SK-N-SH (cell line): ENCODE measurements around the gene KLHL35. TPM values are rescaled to one million over a fixed set of nuclear protein-coding genes. Genes with fewer than 3 reads are reported as not detected.
A peak's percentile ranks its signal among the peaks of the same experiment; 100 is the strongest.

ENCODE experiments used
- CTCF ChIA-PET: fragments of 300-600, 350-600 bp; formaldehyde crosslinking; extraction: SDS; loops from one replicate; lab custom pipeline; 2021; lab: Yijun Ruan, JAX
- POLR2A ChIA-PET: fragments of 350-600 bp; sonication (Branson Sonifier 250); formaldehyde crosslinking; extraction: SDS; loops from one replicate; lab custom pipeline; 2020; ENCODE audit warnings: antibody characterized with exemption, inconsistent platforms; lab: Yijun Ruan, JAX
- DNase-seq: peaks from one replicate; pipeline ENCODE4 v3.0.0; 2012
- H2AFZ ChIP-seq: fragments of 200-600 bp; sonication (generic); 2 replicates; pipeline ENCODE4 v1.8.1; 2016; ENCODE audit warnings: antibody characterized with exemption, mild to moderate bottlenecking, low read depth
- H3F3A ChIP-seq: fragments of 200-600 bp; sonication (generic); replicated peaks from 2 replicates; pipeline ENCODE3; 2016; ENCODE audit warnings: antibody characterized with exemption, mild to moderate bottlenecking; ENCODE audit not compliant: insufficient read depth
- H3K27ac ChIP-seq, 2 experiments: fragments of 200-500 bp in 1 of 2; fragments of 200-600 bp in 1 of 2; sonication (Bioruptor generic) in 1 of 2; sonication (generic), shearing (Covaris generic) in 1 of 2; 2 replicates each; pipeline versions ENCODE4 v1.5.1 to v1.6.1; 2014 to 2016; ENCODE audit warnings: low read depth in 2 of 2, inconsistent platforms in 1 of 2, low read length in 1 of 2, mild to moderate bottlenecking in 1 of 2, mixed read lengths in 1 of 2
- H3K27me3 ChIP-seq: fragments of 200-600 bp; sonication (generic), shearing (Covaris generic); 2 replicates; pipeline ENCODE4 v1.6.1; 2016; ENCODE audit warnings: mixed run types; ENCODE audit not compliant: insufficient read depth
- H3K36me3 ChIP-seq, 2 experiments: fragments of 200-500 bp in 1 of 2; fragments of 200-600 bp in 1 of 2; sonication (Bioruptor generic) in 1 of 2; sonication (generic) in 1 of 2; replicated peaks in 1 of 2; 2 replicates each; pipeline versions ENCODE3 to v1.5.1; 2014 to 2016; ENCODE audit warnings: low read length in 1 of 2, mild to moderate bottlenecking in 1 of 2; ENCODE audit not compliant: insufficient read depth in 2 of 2, control insufficient read depth in 1 of 2
- H3K4me1 ChIP-seq, 2 experiments: fragments of 200-500 bp in 1 of 2; fragments of 200-600 bp in 1 of 2; sonication (Bioruptor generic) in 1 of 2; sonication (generic), shearing (Covaris generic) in 1 of 2; 2 replicates each; pipeline versions ENCODE4 v1.5.1 to v1.6.1; 2014 to 2016; ENCODE audit warnings: low read depth in 1 of 2, low read length in 1 of 2, mixed run types in 1 of 2; ENCODE audit not compliant: insufficient read depth in 2 of 2, control insufficient read depth in 1 of 2
- H3K4me2 ChIP-seq: fragments of 200-600 bp; sonication (generic), shearing (Covaris generic); 2 replicates; pipeline ENCODE4 v1.6.1; 2017; ENCODE audit warnings: mixed run types
- H3K4me3 ChIP-seq, 2 experiments: fragments of 200-500 bp in 1 of 2; fragments of 200-600 bp in 1 of 2; sonication (Bioruptor generic) in 1 of 2; sonication (generic), shearing (Covaris generic) in 1 of 2; 2 replicates each; pipeline versions ENCODE4 v1.5.1 to v1.8.1; 2014 to 2016; ENCODE audit warnings: low read depth in 2 of 2, inconsistent platforms in 1 of 2, low read length in 1 of 2, mild to moderate bottlenecking in 1 of 2, mixed read lengths in 1 of 2, moderate library complexity in 1 of 2
- H3K79me2 ChIP-seq: fragments of 200-600 bp; sonication (generic); 2 replicates; pipeline ENCODE4 v1.8.1; 2017; ENCODE audit warnings: mild to moderate bottlenecking; ENCODE audit not compliant: insufficient read depth
- H3K9ac ChIP-seq: fragments of 200-600 bp; sonication (generic); 2 replicates; pipeline ENCODE4 v1.6.1; 2017; ENCODE audit warnings: mixed run types
- H3K9me2 ChIP-seq: fragments of 200-600 bp; sonication (generic); 2 replicates; pipeline ENCODE4 v1.6.1; 2017; ENCODE audit warnings: mixed run types
- H3K9me3 ChIP-seq: fragments of 200-600 bp; sonication (generic); 2 replicates; pipeline ENCODE4 v1.6.1; 2017; ENCODE audit warnings: mixed run types, mild to moderate bottlenecking, moderate library complexity
- H4K20me1 ChIP-seq: fragments of 200-600 bp; sonication (generic); 2 replicates; pipeline ENCODE4 v1.6.1; 2017; ENCODE audit warnings: mild to moderate bottlenecking, mixed run types; ENCODE audit not compliant: insufficient read depth
- ELF1 ChIP-seq: IDR thresholded peaks from 2 replicates; pipeline ENCODE4 v1.4.0; 2012
- FOSL2 ChIP-seq: IDR thresholded peaks from 2 replicates; pipeline ENCODE4 v1.4.0; 2012; ENCODE audit warnings: low read depth, mild to moderate bottlenecking, moderate library complexity, borderline replicate concordance
- SIN3A ChIP-seq: IDR thresholded peaks from 2 replicates; pipeline ENCODE4 v1.6.1; 2012; ENCODE audit warnings: low read depth, mild to moderate bottlenecking, low read length, moderate library complexity, borderline replicate concordance
- SMC3 ChIP-seq: IDR thresholded peaks from 2 replicates; pipeline ENCODE4 v1.6.1; 2012; ENCODE audit warnings: low read depth, low read length, improper control_type of control experiment
- TAF1 ChIP-seq: IDR thresholded peaks from 2 replicates; pipeline ENCODE4 v1.6.1; 2012; ENCODE audit warnings: low read depth, mild to moderate bottlenecking, low read length, moderate library complexity, borderline replicate concordance
- TEAD4 ChIP-seq: IDR thresholded peaks from 2 replicates; pipeline ENCODE4 v1.4.0; 2012; ENCODE audit warnings: mild to moderate bottlenecking, borderline replicate concordance; ENCODE audit not compliant: insufficient read depth
- USF1 ChIP-seq: IDR thresholded peaks from 2 replicates; pipeline ENCODE4 v1.4.0; 2012; ENCODE audit warnings: low read depth, borderline replicate concordance
- USF2 ChIP-seq: fragments of 150-350 bp; IDR thresholded peaks from 2 replicates; pipeline ENCODE4 v1.6.1; 2017; ENCODE audit warnings: antibody characterized with exemption, low read length, low read depth, borderline replicate concordance
- YY1 ChIP-seq: IDR thresholded peaks from 2 replicates; pipeline ENCODE4 v1.4.0; 2012; ENCODE audit warnings: low read depth, mild to moderate bottlenecking
- WGBS: methylation state at CpG from one replicate; pipeline ENCODE4 v1.1.6; 2017; ENCODE audit warnings: low lambda C conversion rate; 5-methylcytosine and 5-hydroxymethylcytosine counted together
- polyA plus RNA-seq, 3 experiments: library from polyadenylated mRNA; depleted of rRNA; stranded (reverse); fragments of >200 nt; gene quantifications; 2 replicates each; pipeline ENCODE4 v1.2.3, GENCODE V29; 2012
- TF ChIP-seq, protein P1 (sequence below): fragments of 200-600 bp; sonication (generic); IDR thresholded peaks from 2 replicates; pipeline ENCODE4 v1.6.1; 2017; ENCODE audit warnings: antibody characterized with exemption, mild to moderate bottlenecking, moderate library complexity
- TF ChIP-seq, protein P2 (sequence below): fragments of 150-350 bp; IDR thresholded peaks from 2 replicates; pipeline ENCODE4 v1.6.1; 2016; ENCODE audit warnings: mild to moderate bottlenecking, low read depth, low read length

The KLHL35 gene
- polyA plus RNA-seq, 1 of the 3 experiments (the other 2 are of a cell fraction) = 1.7 TPM

DNA sequence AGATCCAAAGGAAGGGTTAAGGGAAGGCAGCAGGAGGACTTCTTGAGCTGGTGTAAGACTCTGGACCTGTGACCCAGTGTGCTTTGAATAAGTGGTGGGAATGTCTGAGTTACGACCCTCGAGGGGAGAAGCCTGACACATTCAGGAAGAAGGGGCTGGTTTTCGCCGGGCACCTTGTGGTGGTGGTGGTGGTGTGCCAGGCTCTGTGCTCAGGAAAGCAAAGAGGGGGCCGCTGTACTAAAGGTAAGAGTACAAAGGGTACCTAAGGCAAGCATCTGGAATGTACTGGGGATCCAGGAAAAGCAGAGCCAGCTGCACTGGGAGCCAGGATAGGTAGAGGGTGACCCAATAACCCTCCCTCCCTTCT is 6.3 kb downstream of the KLHL35 start:
- WGBS = 87% methylated on average over 5 of the region's 5 CpGs
- H3K79me2 ChIP-seq = no peaks in the 10 kb centered on the region
- peaks cover 0 to 21% of the 10 kb centered on the region in 2 experiments; a peak in 1 of 4 replicates for H3K4me1 ChIP-seq
- peaks cover 7% of the 10 kb centered on the region for H3F3A ChIP-seq
- H3K9ac ChIP-seq = no peak overlapping the region
- no peaks in the 10 kb centered on the region for H3K9me3 ChIP-seq
- H4K20me1 ChIP-seq = no peaks in the 10 kb centered on the region
- ChIA-PET CTCF (interaction anchor here (1.2 to 3.8 kb wide), 2 partner anchors 19 kb away, joined by 4 to 16 read pairs; no protein-coding TSS in a partner anchor), POLR2A (interaction anchor here (1.1 kb wide), 1 partner anchor 10 kb away, joined by 5 read pairs; no protein-coding TSS in a partner anchor)
- no peak overlapping the region for H3K4me2 ChIP-seq
- no peak overlapping the region for H3K27ac ChIP-seq
- peaks cover 9% of the 10 kb centered on the region for H3K27me3 ChIP-seq
- H3K4me3 ChIP-seq = no peak overlapping the region
- peaks cover 6 to 11% of the 10 kb centered on the region in 2 experiments for H3K36me3 ChIP-seq
- DNase-seq = no peak
- H2AFZ ChIP-seq = no peak overlapping the region
- H3K9me2 ChIP-seq = no peaks in the 10 kb centered on the region
- TF ChIP-seq TEAD4 (no peak), ELF1 (no peak), FOSL2 (no peak), USF2 (no peak), SIN3A (no peak), SMC3 (no peak), TAF1 (no peak), USF1 (no peak)
- TF ChIP-seq, protein P1, sequence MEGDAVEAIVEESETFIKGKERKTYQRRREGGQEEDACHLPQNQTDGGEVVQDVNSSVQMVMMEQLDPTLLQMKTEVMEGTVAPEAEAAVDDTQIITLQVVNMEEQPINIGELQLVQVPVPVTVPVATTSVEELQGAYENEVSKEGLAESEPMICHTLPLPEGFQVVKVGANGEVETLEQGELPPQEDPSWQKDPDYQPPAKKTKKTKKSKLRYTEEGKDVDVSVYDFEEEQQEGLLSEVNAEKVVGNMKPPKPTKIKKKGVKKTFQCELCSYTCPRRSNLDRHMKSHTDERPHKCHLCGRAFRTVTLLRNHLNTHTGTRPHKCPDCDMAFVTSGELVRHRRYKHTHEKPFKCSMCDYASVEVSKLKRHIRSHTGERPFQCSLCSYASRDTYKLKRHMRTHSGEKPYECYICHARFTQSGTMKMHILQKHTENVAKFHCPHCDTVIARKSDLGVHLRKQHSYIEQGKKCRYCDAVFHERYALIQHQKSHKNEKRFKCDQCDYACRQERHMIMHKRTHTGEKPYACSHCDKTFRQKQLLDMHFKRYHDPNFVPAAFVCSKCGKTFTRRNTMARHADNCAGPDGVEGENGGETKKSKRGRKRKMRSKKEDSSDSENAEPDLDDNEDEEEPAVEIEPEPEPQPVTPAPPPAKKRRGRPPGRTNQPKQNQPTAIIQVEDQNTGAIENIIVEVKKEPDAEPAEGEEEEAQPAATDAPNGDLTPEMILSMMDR = no peak
- TF ChIP-seq, protein P2, sequence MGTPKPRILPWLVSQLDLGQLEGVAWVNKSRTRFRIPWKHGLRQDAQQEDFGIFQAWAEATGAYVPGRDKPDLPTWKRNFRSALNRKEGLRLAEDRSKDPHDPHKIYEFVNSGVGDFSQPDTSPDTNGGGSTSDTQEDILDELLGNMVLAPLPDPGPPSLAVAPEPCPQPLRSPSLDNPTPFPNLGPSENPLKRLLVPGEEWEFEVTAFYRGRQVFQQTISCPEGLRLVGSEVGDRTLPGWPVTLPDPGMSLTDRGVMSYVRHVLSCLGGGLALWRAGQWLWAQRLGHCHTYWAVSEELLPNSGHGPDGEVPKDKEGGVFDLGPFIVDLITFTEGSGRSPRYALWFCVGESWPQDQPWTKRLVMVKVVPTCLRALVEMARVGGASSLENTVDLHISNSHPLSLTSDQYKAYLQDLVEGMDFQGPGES = no peak

DNA sequence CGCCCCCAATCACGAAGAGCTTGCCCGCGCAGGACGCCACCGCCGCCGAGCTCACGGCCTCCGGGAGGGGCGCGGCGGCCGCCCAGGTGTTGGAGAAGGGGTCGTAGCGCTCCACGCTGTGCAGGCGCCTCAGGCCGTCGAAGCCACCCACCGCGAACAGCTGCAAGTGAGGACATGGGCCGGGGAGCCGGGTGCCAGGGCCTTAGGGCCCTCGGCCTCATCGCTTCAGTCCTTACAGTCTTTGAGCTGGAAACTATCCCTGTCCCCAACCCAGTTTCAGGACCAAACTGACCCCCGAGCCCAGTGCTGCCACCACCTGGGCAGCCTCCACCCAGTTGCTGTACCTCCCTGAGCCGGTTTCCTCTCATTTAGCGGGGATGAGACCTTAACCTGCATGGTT is 7.6 kb downstream of the KLHL35 start:
- Histone ChIP-seq H3K79me2 (peaks cover under 1% of the 10 kb centered on the region; the same call in 1 of the 2 replicates), H3K4me2 (no peak overlapping the region), H3K9me3 (no peaks in the 10 kb centered on the region), H2AFZ (no peak overlapping the region), H3K9me2 (no peaks in the 10 kb centered on the region), H3K27me3 (peaks cover under 1% of the 10 kb centered on the region; the same call in 1 of the 2 replicates), H3K9ac (no peak overlapping the region), H3K36me3 (peaks cover 6 to 11% of the 10 kb centered on the region in 2 experiments)
- DNase-seq = peak; percentile 56
- POLR2A ChIA-PET = interaction anchor here (0.7 kb wide), 1 partner anchor 10 kb away, joined by 5 read pairs; no protein-coding TSS in a partner anchor
- CTCF ChIA-PET = interaction anchor here (0.8 to 2.1 kb wide), 7 partner anchors 9 to 37 kb away, joined by 3 to 8 read pairs (median 4); no protein-coding TSS in a partner anchor
- TF ChIP-seq, protein P1 = peak; percentile 37
- no peak for TF ChIP-seq YY1
- TF ChIP-seq, all 33 proteins: peak for 1
- no peak overlapping the region for H3K27ac ChIP-seq
- no peak overlapping the region for H3K4me3 ChIP-seq
- 98% methylated on average over 22 of the region's 29 CpGs for WGBS
- H3F3A ChIP-seq = peaks cover 10% of the 10 kb centered on the region
- no peaks in the 10 kb centered on the region for H4K20me1 ChIP-seq
- H3K4me1 ChIP-seq = peaks cover 0 to 29% of the 10 kb centered on the region in 2 experiments; a peak in 1 of 4 replicates
